HepG2 (cell line): ENCODE results near the gene TANC1. TPM values are rescaled to one million over a fixed set of nuclear protein-coding genes. Genes with fewer than 3 reads are reported as not detected.

ENCODE experiments used
- ATAC-seq: fragments of 200-7000 bp; cut with Tn5 transposase; 3 replicates; pipeline ENCODE4 v1.9.1; 2020; ENCODE audit warnings: mild to moderate bottlenecking, moderate library complexity
- BruUV-seq: library from RNA; stranded (reverse); fragments of 400-500 nt; replicated peaks from 2 replicates; lab custom pipeline; 2021; lab: Mats Ljungman, UMichigan
- CTCF ChIA-PET: fragments of 300-600 bp; formaldehyde crosslinking; extraction: SDS; loops from one replicate; lab custom pipeline; 2021; ENCODE audit warnings: low total read pairs, inconsistent platforms, low intra/inter-chr PET ratio; lab: Yijun Ruan, JAX
- POLR2A ChIA-PET: fragments of 350-600 bp; sonication (Branson Sonifier 250); formaldehyde crosslinking; loops from one replicate; lab custom pipeline; 2020; ENCODE audit warnings: antibody characterized with exemption, inconsistent platforms; lab: Yijun Ruan, JAX
- DNase-seq: peaks from one replicate; pipeline ENCODE4 v3.0.0-alpha.2; 2015; ENCODE audit warnings: low spot score
- FAIRE-seq: peaks from 3 replicates; lab custom pipeline; 2011; peaks lifted over from hg19 to GRCh38; lab: Jason Lieb, UNC
- H2AFZ ChIP-seq: one replicate; pipeline ENCODE4 v1.6.1; 2011; ENCODE audit warnings: low read length, inconsistent platforms
- H3K27ac ChIP-seq: fragments of 300-600 bp; 3 replicates; pipeline ENCODE4 v1.8.0; 2011; ENCODE audit warnings: mixed run types, mild to moderate bottlenecking, mixed read lengths, low read length, inconsistent platforms; ENCODE audit not compliant: insufficient read depth; ENCODE audit errors: extremely low read length
- H3K27me3 ChIP-seq, 2 experiments: fragments of 200-600 bp in 1 of 2; 2 replicates in 1 of 2; 3 replicates in 1 of 2; pipeline versions ENCODE4 v1.6.0 to v1.8.0; 2011; ENCODE audit warnings: low read length in 2 of 2, mild to moderate bottlenecking in 2 of 2, moderate library complexity in 2 of 2, inconsistent platforms in 1 of 2; ENCODE audit not compliant: insufficient read depth in 2 of 2, control insufficient read depth in 1 of 2
- H3K36me3 ChIP-seq, 2 experiments: fragments of 200-600 bp in 1 of 2; replicated peaks in 1 of 2; 2 replicates in 1 of 2; 3 replicates in 1 of 2; pipeline versions ENCODE4 v1.5.1 to v1.8.0; 2011; ENCODE audit warnings: low read length in 2 of 2, inconsistent platforms in 1 of 2; ENCODE audit not compliant: insufficient read depth in 2 of 2, control insufficient read depth in 1 of 2
- H3K4me1 ChIP-seq: 2 replicates; pipeline ENCODE4 v1.5.1; 2012; ENCODE audit warnings: low read length, inconsistent platforms; ENCODE audit not compliant: insufficient read depth
- H3K4me2 ChIP-seq: 2 replicates; pipeline ENCODE4 v1.6.0; 2011; ENCODE audit warnings: low read depth, low read length, inconsistent platforms
- H3K4me3 ChIP-seq, 3 experiments: fragments of 200-600 bp in 1 of 3; sonication (generic), shearing (Covaris generic) in 1 of 3; replicated peaks in 1 of 3; 2 replicates each; pipeline ENCODE4 v1.5.1; 2011 to 2016; ENCODE audit warnings: low read length in 3 of 3, inconsistent platforms in 2 of 3, low read depth in 2 of 3, mild to moderate bottlenecking in 2 of 3, control low read depth in 1 of 3, mixed read lengths in 1 of 3; ENCODE audit not compliant: insufficient read depth in 1 of 3
- H3K79me2 ChIP-seq: one replicate; pipeline ENCODE4 v1.6.1; 2011; ENCODE audit warnings: low read length, inconsistent platforms; ENCODE audit not compliant: insufficient read depth
- H3K9ac ChIP-seq: 2 replicates; pipeline ENCODE4 v1.6.0; 2011; ENCODE audit warnings: mild to moderate bottlenecking, low read depth, low read length, inconsistent platforms; ENCODE audit not compliant: insufficient read depth
- H3K9me3 ChIP-seq: 2 replicates; pipeline ENCODE4 v1.5.1; 2012; ENCODE audit warnings: mild to moderate bottlenecking, low read length
- H4K20me1 ChIP-seq: 2 replicates; pipeline ENCODE4 v1.6.0; 2011; ENCODE audit warnings: inconsistent platforms, mild to moderate bottlenecking, low read length, moderate library complexity; ENCODE audit not compliant: insufficient read depth
- ETV5 ChIP-seq: IDR thresholded peaks from 2 replicates; pipeline ENCODE4 v1.6.1; 2018; ENCODE audit warnings: missing biosample characterization, missing genetic modification reagents, inconsistent platforms, borderline replicate concordance
- NCOA1 ChIP-seq: sonication (generic); formaldehyde crosslinking; IDR thresholded peaks from 2 replicates; pipeline ENCODE4 v1.9.0; 2021; ENCODE audit warnings: missing genetic modification reagents
- SALL1 ChIP-seq: sonication (generic); formaldehyde crosslinking; IDR thresholded peaks from 2 replicates; pipeline ENCODE4 v1.8.0; 2022; ENCODE audit warnings: mild to moderate bottlenecking, missing genetic modification reagents
- SAP130 ChIP-seq: IDR thresholded peaks from 2 replicates; pipeline ENCODE4 v1.6.1; 2016; ENCODE audit warnings: low read depth
- SRSF1 ChIP-seq: fragments of 200-400 bp; formaldehyde crosslinking; optimal IDR thresholded peaks from 2 replicates; pipeline ENCODE3; 2017; ENCODE audit warnings: mild to moderate bottlenecking, low read depth, low read length, moderate library complexity
- ZMYM4 ChIP-seq: sonication (generic); formaldehyde crosslinking; IDR thresholded peaks from 2 replicates; pipeline ENCODE4 v1.8.1; 2023; ENCODE audit warnings: mild to moderate bottlenecking, missing genetic modification reagents
- ZNF274 ChIP-seq: sonication (generic); formaldehyde crosslinking; IDR thresholded peaks from 2 replicates; pipeline ENCODE4 v1.5.1; 2020; ENCODE audit warnings: mild to moderate bottlenecking, missing genetic modification reagents
- ZNF317 ChIP-seq: sonication (generic); formaldehyde crosslinking; IDR thresholded peaks from 2 replicates; pipeline ENCODE4 v1.5.0; 2020; ENCODE audit warnings: mild to moderate bottlenecking, missing genetic modification reagents
- WGBS: methylation state at CpG from one replicate; pipeline ENCODE4 v1.1.6; 2017; ENCODE audit warnings: low lambda C conversion rate; 5-methylcytosine and 5-hydroxymethylcytosine counted together
- in situ Hi-C: cut with HindIII; loops from 2 replicates; pipeline ENCODE4 v1.10.0; 2017; ENCODE audit warnings: low pct_unique_long_range_greater_than_20kb; ENCODE audit not compliant: extremely low pct_ligation_motif_present
- intact Hi-C: fragments of 100-400 bp; cut with micrococcal nuclease; formaldehyde crosslinking; loops from one replicate; pipeline ENCODE4 v1.10.0; 2022; ENCODE audit not compliant: unreplicated experiment
- polyA plus RNA-seq, 8 experiments: library from polyadenylated mRNA; depleted of rRNA in 3 of 8; stranded (reverse) in 7 of 8; unstranded in 1 of 8; fragments of >200 nt; fragmentation: Illumina TruSeq in 4 of 8; extraction: Trizol in 4 of 8; gene quantifications; 2 replicates each; pipeline versions ENCODE4 v1.2.1 to v1.2.3, GENCODE V29; 2011 to 2016; ENCODE audit warnings: low read depth in 4 of 8, missing spikeins in 1 of 8, mixed read lengths in 1 of 8; ENCODE audit not compliant: insufficient read depth in 1 of 8
- total RNA-seq, 5 experiments: library from RNA; depleted of rRNA; stranded (reverse); fragments of >200 nt; fragmentation: Illumina TruSeq; extraction: Trizol; gene quantifications; 2 replicates each; pipeline ENCODE4 v1.2.3, GENCODE V29; 2016; ENCODE audit warnings: low read depth in 1 of 5
- TF ChIP-seq, protein P1 (sequence below): sonication (generic); formaldehyde crosslinking; IDR thresholded peaks from 2 replicates; pipeline ENCODE4 v1.4.0; 2020; ENCODE audit warnings: mild to moderate bottlenecking, missing genetic modification reagents
- TF ChIP-seq, protein P2 (sequence below): sonication (generic); formaldehyde crosslinking; IDR thresholded peaks from 2 replicates; pipeline ENCODE4 v1.8.0; 2022; ENCODE audit warnings: mild to moderate bottlenecking, missing genetic modification reagents
- TF ChIP-seq, protein P3 (sequence below): sonication (generic); formaldehyde crosslinking; IDR thresholded peaks from 2 replicates; pipeline ENCODE4 v1.4.0; 2020; ENCODE audit warnings: missing genetic modification reagents
- TF ChIP-seq, protein P4 (sequence below): sonication (generic); formaldehyde crosslinking; IDR thresholded peaks from 2 replicates; pipeline ENCODE4 v1.9.0; 2022; ENCODE audit warnings: missing genetic modification reagents, mild to moderate bottlenecking, borderline replicate concordance
- TF ChIP-seq, protein P5 (sequence below): sonication (generic); formaldehyde crosslinking; IDR thresholded peaks from 2 replicates; pipeline ENCODE4 v1.4.0; 2020; ENCODE audit warnings: mild to moderate bottlenecking, missing genetic modification reagents
- TF ChIP-seq, protein P6 (sequence below): sonication (generic); formaldehyde crosslinking; IDR thresholded peaks from 2 replicates; pipeline ENCODE4 v1.4.0; 2020; ENCODE audit warnings: missing genetic modification reagents

Gene TANC1
- total and polyA plus RNA-seq, 2 of the 13 experiments (the other 11 are each of a cell fraction or from before 2014, with no cell fraction given), result 2.3 to 5.6 TPM

DNA sequence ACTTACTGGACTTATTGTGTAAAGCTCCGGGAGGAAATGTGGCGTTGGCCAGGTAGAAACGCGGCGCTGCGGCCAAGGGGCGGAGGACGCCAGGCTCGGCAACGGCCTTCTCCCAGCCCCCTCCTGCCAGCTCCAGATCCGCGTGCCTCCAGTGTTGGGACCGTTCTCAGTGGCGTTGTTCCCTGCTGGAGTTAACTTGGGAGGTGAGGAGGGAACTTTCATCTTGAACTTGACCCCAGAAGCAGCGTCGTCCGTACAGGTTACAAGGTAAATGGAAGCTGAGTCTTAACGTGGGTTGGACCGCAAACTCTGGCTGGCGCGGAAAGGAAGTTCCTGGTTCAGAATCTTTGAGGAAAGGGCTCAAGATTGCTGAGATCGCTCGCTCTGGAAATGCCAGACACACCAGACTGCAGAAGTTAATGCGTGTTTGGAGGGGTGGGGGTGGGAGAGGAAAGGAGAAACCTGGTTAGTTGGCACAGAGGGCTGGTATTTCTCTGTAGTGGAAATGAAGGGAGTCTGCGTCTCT, 1.3 kb downstream of the TANC1 start:
- Histone ChIP-seq H3K4me2 (peak overlapping the region; percentile 93), H3K27ac (no peak overlapping the region), H3K4me3 (peak overlapping the region; percentile 71 to 84 (median 76)), H3K9me3 (no peaks in the 10 kb centered on the region), H3K36me3 (no peaks in the 10 kb centered on the region), H3K9ac (peak overlapping the region; percentile 57), H4K20me1 (0 out of 2 replicates have a peak, but pooled peaks cover 3% of the 10 kb centered on the region), H2AFZ (peak overlapping the region; percentile 72), H3K4me1 (peaks cover 38% of the 10 kb centered on the region), H3K79me2 (no peaks in the 10 kb centered on the region), H3K27me3 (peaks cover 0 to 52% of the 10 kb centered on the region in 2 experiments; a peak in 3 of 5 replicates)
- intact Hi-C loops (loop anchor here (2.0 to 10.0 kb wide), 3 partner anchors 25 to 675 kb away; no protein-coding TSS in a partner anchor), in situ Hi-C loops (no loop called here)
- 4% methylated on average over 24 of the region's 25 CpGs for WGBS
- no peak for DNase-seq
- CTCF ChIA-PET, result no interaction called here
- BruUV-seq, result TSS peak; percentile 48
- no peak for FAIRE-seq
- peak; percentile 46 for ATAC-seq
- POLR2A ChIA-PET, result interaction anchor here (2.0 to 2.3 kb wide), 2 partner anchors 16 to 29 kb away, joined by 5 to 7 read pairs; no protein-coding TSS in a partner anchor
- TF ChIP-seq ETV5 (CRISPR knock-in tag) (0 out of 2 replicates have a peak, but pooled peaks have one; percentile 39), NCOA1 (CRISPR knock-in tag) (0 out of 2 replicates have a peak, but pooled peaks have one; percentile 59), ZMYM4 (CRISPR knock-in tag) (peak; percentile 40; the same call in 1 of the 2 replicates), SRSF1 (no peak), SALL1 (CRISPR knock-in tag) (peak; percentile 26; the same call in 1 of the 2 replicates), ZNF317 (CRISPR knock-in tag) (peak; percentile 17; the same call in 1 of the 2 replicates), ZNF274 (CRISPR knock-in tag) (no peak), SAP130 (CRISPR knock-in tag) (peak; percentile 18; the same call in 1 of the 2 replicates)
- TF ChIP-seq, protein P1, sequence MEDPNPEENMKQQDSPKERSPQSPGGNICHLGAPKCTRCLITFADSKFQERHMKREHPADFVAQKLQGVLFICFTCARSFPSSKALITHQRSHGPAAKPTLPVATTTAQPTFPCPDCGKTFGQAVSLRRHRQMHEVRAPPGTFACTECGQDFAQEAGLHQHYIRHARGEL, result 0 out of 2 replicates have a peak, but pooled peaks have one; percentile 18
- TF ChIP-seq, protein P2, sequence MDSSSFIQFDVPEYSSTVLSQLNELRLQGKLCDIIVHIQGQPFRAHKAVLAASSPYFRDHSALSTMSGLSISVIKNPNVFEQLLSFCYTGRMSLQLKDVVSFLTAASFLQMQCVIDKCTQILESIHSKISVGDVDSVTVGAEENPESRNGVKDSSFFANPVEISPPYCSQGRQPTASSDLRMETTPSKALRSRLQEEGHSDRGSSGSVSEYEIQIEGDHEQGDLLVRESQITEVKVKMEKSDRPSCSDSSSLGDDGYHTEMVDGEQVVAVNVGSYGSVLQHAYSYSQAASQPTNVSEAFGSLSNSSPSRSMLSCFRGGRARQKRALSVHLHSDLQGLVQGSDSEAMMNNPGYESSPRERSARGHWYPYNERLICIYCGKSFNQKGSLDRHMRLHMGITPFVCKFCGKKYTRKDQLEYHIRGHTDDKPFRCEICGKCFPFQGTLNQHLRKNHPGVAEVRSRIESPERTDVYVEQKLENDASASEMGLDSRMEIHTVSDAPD (CRISPR knock-in tag), result peak; percentile 33; the same call in 1 of the 2 replicates
- TF ChIP-seq, protein P3, sequence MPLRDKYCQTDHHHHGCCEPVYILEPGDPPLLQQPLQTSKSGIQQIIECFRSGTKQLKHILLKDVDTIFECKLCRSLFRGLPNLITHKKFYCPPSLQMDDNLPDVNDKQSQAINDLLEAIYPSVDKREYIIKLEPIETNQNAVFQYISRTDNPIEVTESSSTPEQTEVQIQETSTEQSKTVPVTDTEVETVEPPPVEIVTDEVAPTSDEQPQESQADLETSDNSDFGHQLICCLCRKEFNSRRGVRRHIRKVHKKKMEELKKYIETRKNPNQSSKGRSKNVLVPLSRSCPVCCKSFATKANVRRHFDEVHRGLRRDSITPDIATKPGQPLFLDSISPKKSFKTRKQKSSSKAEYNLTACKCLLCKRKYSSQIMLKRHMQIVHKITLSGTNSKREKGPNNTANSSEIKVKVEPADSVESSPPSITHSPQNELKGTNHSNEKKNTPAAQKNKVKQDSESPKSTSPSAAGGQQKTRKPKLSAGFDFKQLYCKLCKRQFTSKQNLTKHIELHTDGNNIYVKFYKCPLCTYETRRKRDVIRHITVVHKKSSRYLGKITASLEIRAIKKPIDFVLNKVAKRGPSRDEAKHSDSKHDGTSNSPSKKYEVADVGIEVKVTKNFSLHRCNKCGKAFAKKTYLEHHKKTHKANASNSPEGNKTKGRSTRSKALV, result no peak
- TF ChIP-seq, protein P4, sequence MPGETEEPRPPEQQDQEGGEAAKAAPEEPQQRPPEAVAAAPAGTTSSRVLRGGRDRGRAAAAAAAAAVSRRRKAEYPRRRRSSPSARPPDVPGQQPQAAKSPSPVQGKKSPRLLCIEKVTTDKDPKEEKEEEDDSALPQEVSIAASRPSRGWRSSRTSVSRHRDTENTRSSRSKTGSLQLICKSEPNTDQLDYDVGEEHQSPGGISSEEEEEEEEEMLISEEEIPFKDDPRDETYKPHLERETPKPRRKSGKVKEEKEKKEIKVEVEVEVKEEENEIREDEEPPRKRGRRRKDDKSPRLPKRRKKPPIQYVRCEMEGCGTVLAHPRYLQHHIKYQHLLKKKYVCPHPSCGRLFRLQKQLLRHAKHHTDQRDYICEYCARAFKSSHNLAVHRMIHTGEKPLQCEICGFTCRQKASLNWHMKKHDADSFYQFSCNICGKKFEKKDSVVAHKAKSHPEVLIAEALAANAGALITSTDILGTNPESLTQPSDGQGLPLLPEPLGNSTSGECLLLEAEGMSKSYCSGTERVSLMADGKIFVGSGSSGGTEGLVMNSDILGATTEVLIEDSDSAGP (CRISPR knock-in tag), result peak; percentile 55; the same call in 1 of the 2 replicates
- TF ChIP-seq, protein P5, sequence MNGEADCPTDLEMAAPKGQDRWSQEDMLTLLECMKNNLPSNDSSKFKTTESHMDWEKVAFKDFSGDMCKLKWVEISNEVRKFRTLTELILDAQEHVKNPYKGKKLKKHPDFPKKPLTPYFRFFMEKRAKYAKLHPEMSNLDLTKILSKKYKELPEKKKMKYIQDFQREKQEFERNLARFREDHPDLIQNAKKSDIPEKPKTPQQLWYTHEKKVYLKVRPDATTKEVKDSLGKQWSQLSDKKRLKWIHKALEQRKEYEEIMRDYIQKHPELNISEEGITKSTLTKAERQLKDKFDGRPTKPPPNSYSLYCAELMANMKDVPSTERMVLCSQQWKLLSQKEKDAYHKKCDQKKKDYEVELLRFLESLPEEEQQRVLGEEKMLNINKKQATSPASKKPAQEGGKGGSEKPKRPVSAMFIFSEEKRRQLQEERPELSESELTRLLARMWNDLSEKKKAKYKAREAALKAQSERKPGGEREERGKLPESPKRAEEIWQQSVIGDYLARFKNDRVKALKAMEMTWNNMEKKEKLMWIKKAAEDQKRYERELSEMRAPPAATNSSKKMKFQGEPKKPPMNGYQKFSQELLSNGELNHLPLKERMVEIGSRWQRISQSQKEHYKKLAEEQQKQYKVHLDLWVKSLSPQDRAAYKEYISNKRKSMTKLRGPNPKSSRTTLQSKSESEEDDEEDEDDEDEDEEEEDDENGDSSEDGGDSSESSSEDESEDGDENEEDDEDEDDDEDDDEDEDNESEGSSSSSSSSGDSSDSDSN (CRISPR knock-in tag), result peak; percentile 62
- TF ChIP-seq, protein P6, sequence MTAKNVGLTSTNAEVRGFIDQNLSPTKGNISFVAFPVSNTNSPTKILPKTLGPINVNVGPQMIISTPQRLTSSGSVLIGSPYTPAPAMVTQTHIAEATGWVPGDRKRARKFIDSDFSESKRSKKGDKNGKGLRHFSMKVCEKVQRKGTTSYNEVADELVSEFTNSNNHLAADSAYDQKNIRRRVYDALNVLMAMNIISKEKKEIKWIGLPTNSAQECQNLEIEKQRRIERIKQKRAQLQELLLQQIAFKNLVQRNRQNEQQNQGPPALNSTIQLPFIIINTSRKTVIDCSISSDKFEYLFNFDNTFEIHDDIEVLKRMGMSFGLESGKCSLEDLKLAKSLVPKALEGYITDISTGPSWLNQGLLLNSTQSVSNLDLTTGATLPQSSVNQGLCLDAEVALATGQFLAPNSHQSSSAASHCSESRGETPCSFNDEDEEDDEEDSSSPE (CRISPR knock-in tag), result 0 out of 2 replicates have a peak, but pooled peaks have one; percentile 36
